Neural cell (in vitro differentiated cells): ENCODE data around the gene BPI.

Source experiments
- CTCF ChIP-seq: fragments of 450-650 bp; IDR thresholded peaks from 2 replicates; pipeline ENCODE4 v1.5.1; 2014; ENCODE audit warnings: antibody characterized with exemption, mild to moderate bottlenecking, moderate library complexity; ENCODE audit not compliant: poor library complexity, severe bottlenecking
- EZH2 ChIP-seq: fragments of 200-600, 300-800 bp; shearing (Covaris generic), sonication (generic); IDR thresholded peaks from 2 replicates; pipeline ENCODE4 v1.6.1; 2014; ENCODE audit warnings: antibody characterized with exemption, low read length, borderline replicate concordance, mild to moderate bottlenecking; ENCODE audit not compliant: insufficient read depth, poor library complexity, severe bottlenecking
- POLR2AphosphoS5 ChIP-seq: IDR thresholded peaks from 2 replicates; pipeline ENCODE4 v1.6.1; 2012

DNA sequence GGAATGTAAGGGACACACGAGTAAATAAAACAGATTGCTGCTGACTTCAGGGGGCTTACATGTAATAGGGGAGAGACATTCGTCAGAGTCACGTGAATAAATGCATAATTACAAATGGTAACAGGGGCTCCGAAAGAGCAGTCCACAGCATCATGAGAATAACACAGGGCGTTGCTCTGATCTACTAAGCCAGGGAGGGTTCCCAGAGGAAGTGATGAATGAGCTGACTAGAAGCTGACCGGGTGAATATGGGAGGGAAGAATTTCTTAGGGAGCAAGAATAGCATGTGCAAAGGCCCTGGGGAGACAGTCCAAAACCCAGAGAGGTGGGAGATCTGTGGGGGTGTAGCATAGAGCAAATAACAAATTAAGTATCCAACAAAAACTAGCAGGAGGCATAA is 2.4 kb downstream of the BPI start:
- TF ChIP-seq EZH2 (no peak), CTCF (no peak), POLR2AphosphoS5 (no peak)
